ENCODE results near the gene PSD2. TPM values are rescaled to one million over a fixed set of nuclear protein-coding genes. Genes with fewer than 3 reads are reported as not detected.

Gene PSD2
- total RNA-seq, 2 experiments from 2014 or later, result 0.08 TPM; not detected in 1

DNA sequence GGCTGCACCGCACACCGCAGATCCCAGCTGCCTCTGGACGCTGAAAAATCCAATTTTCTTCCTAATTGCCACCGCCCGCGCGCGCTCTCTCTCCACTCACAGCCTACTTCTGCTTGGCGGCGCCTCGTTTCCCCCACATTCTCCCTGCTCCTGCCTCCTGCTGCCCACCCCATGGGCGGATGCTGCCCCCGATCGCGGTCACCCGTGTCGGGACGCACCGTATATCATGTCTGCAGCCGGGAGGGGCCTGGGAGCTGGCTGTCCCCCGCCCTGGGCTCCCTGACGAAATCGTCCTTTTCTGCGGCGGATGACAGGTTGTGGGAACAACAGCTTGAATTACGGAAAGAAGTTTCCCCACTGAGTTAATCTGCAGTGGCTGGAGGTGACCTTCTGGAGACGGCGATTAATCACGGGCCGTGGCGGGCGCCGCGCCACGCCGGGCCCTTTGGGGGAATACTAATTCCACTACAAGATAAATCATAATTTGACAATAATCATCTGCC lies 36.3 kb upstream of the PSD2 start:
- Mint-ChIP-seq H3K36me3 (ENCODE audit: low read depth) (no peaks in the 10 kb centered on the region), H3K9me3 (no peaks in the 10 kb centered on the region), H3K27ac (no peak overlapping the region), H3K27me3 (peaks cover 86% of the 10 kb centered on the region), H3K4me3 (no peak overlapping the region), H3K4me1 (ENCODE audit: low read depth) (peaks cover 12% of the 10 kb centered on the region)
- ChIA-PET CTCF (no interaction called here), POLR2A (no interaction called here)
- TF ChIP-seq, protein P1, sequence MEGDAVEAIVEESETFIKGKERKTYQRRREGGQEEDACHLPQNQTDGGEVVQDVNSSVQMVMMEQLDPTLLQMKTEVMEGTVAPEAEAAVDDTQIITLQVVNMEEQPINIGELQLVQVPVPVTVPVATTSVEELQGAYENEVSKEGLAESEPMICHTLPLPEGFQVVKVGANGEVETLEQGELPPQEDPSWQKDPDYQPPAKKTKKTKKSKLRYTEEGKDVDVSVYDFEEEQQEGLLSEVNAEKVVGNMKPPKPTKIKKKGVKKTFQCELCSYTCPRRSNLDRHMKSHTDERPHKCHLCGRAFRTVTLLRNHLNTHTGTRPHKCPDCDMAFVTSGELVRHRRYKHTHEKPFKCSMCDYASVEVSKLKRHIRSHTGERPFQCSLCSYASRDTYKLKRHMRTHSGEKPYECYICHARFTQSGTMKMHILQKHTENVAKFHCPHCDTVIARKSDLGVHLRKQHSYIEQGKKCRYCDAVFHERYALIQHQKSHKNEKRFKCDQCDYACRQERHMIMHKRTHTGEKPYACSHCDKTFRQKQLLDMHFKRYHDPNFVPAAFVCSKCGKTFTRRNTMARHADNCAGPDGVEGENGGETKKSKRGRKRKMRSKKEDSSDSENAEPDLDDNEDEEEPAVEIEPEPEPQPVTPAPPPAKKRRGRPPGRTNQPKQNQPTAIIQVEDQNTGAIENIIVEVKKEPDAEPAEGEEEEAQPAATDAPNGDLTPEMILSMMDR (IDR thresholded peaks at IDR 0.05), result no peak
- H3K4me3 ChIP-seq (ENCODE audit: low read length), result no peak overlapping the region
- H3K4me1 ChIP-seq (ENCODE audit: insufficient read depth, low read length), result peaks cover 19% of the 10 kb centered on the region
- H3K9me3 ChIP-seq (ENCODE audit: control insufficient read depth in 1 of 2, insufficient read depth in 1 of 2, low read length in 2 of 2), result peaks cover 0 to 10% of the 10 kb centered on the region in 2 experiments
- no peak overlapping the region for H3K27ac ChIP-seq (ENCODE audit: low read depth in 1 of 2, low read length in 2 of 2)
- DNase-seq (no peak), ATAC-seq (ENCODE audit: poor library complexity) (no peak)
- H3K27me3 ChIP-seq (ENCODE audit: control insufficient read depth in 1 of 2, insufficient read depth in 2 of 2, low read length in 2 of 2), result peaks cover 48% of the 10 kb centered on the region in 2 experiments
- H3K36me3 ChIP-seq (ENCODE audit: insufficient read depth, low read length), result no peaks in the 10 kb centered on the region
- intact Hi-C loops (cut with DNase I, micrococcal nuclease), result no loop called here

DNA sequence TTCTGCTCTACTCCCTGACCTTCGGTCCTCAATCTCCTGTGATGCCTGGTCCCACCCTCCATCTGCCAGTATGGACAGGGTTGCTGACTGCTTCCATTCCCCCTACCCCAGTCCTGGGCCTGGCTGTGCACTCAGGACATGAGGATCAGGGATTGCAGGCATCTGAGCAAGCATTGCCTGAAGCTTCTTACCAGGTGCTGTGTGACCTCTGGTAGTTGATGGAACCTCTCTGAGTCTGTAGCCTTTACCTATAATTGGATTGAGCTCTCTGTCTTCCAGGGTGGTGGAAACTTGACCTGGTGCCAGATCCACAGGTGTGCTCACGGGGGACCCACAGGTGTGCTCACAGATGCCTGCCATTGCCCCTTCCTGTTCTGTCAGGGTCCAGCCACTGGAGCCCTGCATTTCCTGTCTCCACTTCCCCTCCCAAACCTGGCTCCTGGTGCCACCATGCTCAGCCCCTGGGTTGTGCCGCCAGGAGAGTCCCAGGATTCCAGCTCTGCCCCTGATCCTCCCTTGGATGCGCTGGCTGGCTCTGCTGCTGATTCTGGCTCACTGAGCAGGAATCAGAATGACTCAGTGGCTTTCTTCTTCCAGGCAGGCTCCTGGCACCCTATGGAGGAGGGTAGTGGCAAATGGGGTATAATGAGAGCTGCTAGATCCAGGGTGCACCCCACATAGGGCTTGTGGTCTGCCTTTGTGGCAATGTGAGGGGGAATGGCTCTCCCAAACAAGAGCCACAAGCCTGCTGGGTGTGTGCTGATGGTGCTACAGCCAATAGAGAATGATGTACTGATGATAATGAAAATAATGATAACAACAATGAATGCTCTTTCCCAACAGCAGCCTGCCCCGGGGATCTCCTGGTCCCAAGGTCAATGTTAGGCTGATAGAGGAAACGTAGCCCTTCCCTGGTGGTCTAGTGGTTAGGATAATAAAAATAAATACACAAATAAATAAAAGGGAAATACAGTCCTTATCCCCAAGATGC lies 35.2 kb upstream of the PSD2 start:
- ChIA-PET CTCF (no interaction called here), POLR2A (no interaction called here)
- peaks cover 0 to 10% of the 10 kb centered on the region in 2 experiments for H3K9me3 ChIP-seq (ENCODE audit: control insufficient read depth in 1 of 2, insufficient read depth in 1 of 2, low read length in 2 of 2)
- peaks cover 49 to 50% of the 10 kb centered on the region in 2 experiments for H3K27me3 ChIP-seq (ENCODE audit: control insufficient read depth in 1 of 2, insufficient read depth in 2 of 2, low read length in 2 of 2)
- H3K36me3 Mint-ChIP-seq (ENCODE audit: low read depth), result no peaks in the 10 kb centered on the region
- ATAC-seq (ENCODE audit: poor library complexity), result no peak
- no peak for DNase-seq
- H3K4me3 ChIP-seq (ENCODE audit: low read length), result no peak overlapping the region
- H3K4me3 Mint-ChIP-seq, result no peak overlapping the region
- H3K9me3 Mint-ChIP-seq, result no peaks in the 10 kb centered on the region
- peaks cover 11% of the 10 kb centered on the region for H3K4me1 Mint-ChIP-seq (ENCODE audit: low read depth)
- no peak overlapping the region for H3K27ac ChIP-seq (ENCODE audit: low read depth in 1 of 2, low read length in 2 of 2)
- TF ChIP-seq, protein P1 (IDR thresholded peaks at IDR 0.05), result no peak
- no peaks in the 10 kb centered on the region for H3K36me3 ChIP-seq (ENCODE audit: insufficient read depth, low read length)
- H3K27ac Mint-ChIP-seq, result no peak overlapping the region
- peaks cover 23% of the 10 kb centered on the region for H3K4me1 ChIP-seq (ENCODE audit: insufficient read depth, low read length)
- H3K27me3 Mint-ChIP-seq, result peaks cover 87% of the 10 kb centered on the region
- intact Hi-C loops (cut with DNase I, micrococcal nuclease), result no loop called here

DNA sequence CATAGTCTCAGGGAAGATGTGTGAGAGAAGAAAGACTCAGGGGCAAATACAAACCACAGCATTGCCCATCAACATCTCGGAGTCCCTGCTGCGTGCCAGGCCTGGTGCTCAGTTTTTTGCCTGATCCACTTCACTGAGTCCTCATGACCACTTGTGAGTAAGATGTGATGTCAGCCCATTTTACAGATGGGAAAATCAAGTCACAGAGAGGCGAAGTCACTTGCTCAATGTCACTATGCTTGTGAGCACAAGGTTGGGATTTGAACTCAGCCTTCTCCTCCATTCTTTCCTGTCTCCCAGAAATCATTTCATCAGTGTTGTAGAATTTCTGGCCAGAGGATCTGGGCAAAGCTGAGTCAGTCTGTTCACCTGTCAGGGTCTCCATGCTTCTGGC lies 34.6 kb upstream of the PSD2 start:
- POLR2A ChIA-PET, result no interaction called here
- Mint-ChIP-seq H3K4me1 (ENCODE audit: low read depth) (peaks cover 13% of the 10 kb centered on the region), H3K9me3 (no peaks in the 10 kb centered on the region), H3K4me3 (no peak overlapping the region), H3K27me3 (peaks cover 88% of the 10 kb centered on the region), H3K36me3 (ENCODE audit: low read depth) (no peaks in the 10 kb centered on the region), H3K27ac (no peak overlapping the region)
- H3K27me3 ChIP-seq (ENCODE audit: control insufficient read depth in 1 of 2, insufficient read depth in 2 of 2, low read length in 2 of 2), result peaks cover 42 to 46% of the 10 kb centered on the region in 2 experiments
- no peak overlapping the region for H3K4me3 ChIP-seq (ENCODE audit: low read length)
- DNase-seq, result no peak
- TF ChIP-seq, protein P1 (IDR thresholded peaks at IDR 0.05), result no peak
- no peak for ATAC-seq (ENCODE audit: poor library complexity)
- H3K27ac ChIP-seq (ENCODE audit: low read depth in 1 of 2, low read length in 2 of 2), result no peak overlapping the region
- intact Hi-C loops (cut with DNase I, micrococcal nuclease), result no loop called here
- H3K36me3 ChIP-seq (ENCODE audit: insufficient read depth, low read length), result no peaks in the 10 kb centered on the region
- CTCF ChIA-PET, result interaction anchor here (1.2 kb wide), 1 partner anchor 26 kb away, joined by 3 read pairs; no protein-coding TSS in a partner anchor
- peaks cover 0 to 6% of the 10 kb centered on the region in 2 experiments for H3K9me3 ChIP-seq (ENCODE audit: control insufficient read depth in 1 of 2, insufficient read depth in 1 of 2, low read length in 2 of 2)
- peaks cover 22% of the 10 kb centered on the region for H3K4me1 ChIP-seq (ENCODE audit: insufficient read depth, low read length)
